RWPE2 (cell line): ENCODE results near the gene NOX5.

Source experiments
- ATAC-seq: fragments of 200-7000 bp; cut with Tn5 transposase; 3 replicates; pipeline ENCODE4 v1.9.1; 2021; ENCODE audit warnings: low read depth
- DNase-seq: peaks from one replicate; pipeline ENCODE4 v3.0.0-alpha.2; 2020; ENCODE audit warnings: low spot score
- H3K27ac ChIP-seq: fragments of 450-650 bp; 2 replicates; pipeline ENCODE4 v1.5.1; 2017; ENCODE audit warnings: mild to moderate bottlenecking; ENCODE audit not compliant: poor library complexity, severe bottlenecking
- H3K27me3 ChIP-seq: fragments of 250-450 bp; sonication (Bioruptor Pico); 2 replicates; pipeline ENCODE4 v1.5.1; 2021; ENCODE audit warnings: mild to moderate bottlenecking, moderate library complexity; ENCODE audit not compliant: insufficient read depth, poor library complexity, severe bottlenecking
- H3K36me3 ChIP-seq: fragments of 250-450 bp; sonication (Bioruptor Pico); 2 replicates; pipeline ENCODE4 v1.5.1; 2020; ENCODE audit warnings: low read depth, mild to moderate bottlenecking, moderate library complexity
- H3K4me1 ChIP-seq: fragments of 250-450 bp; sonication (Bioruptor Pico); 2 replicates; pipeline ENCODE4 v1.5.1; 2021; ENCODE audit warnings: mild to moderate bottlenecking, moderate library complexity; ENCODE audit not compliant: insufficient read depth, poor library complexity, severe bottlenecking
- H3K4me3 ChIP-seq: fragments of 250-450 bp; sonication (Bioruptor Pico); 2 replicates; pipeline ENCODE4 v1.5.1; 2021; ENCODE audit warnings: mild to moderate bottlenecking, moderate library complexity; ENCODE audit not compliant: severe bottlenecking
- H3K9me3 ChIP-seq: fragments of 250-450 bp; sonication (Bioruptor Pico); 2 replicates; pipeline ENCODE4 v1.5.1; 2021; ENCODE audit warnings: mild to moderate bottlenecking, moderate library complexity; ENCODE audit not compliant: severe bottlenecking
- CTCF ChIP-seq: fragments of 450-650 bp; IDR thresholded peaks from one replicate; pipeline ENCODE4 v1.5.1; 2017; ENCODE audit warnings: mild to moderate bottlenecking, moderate library complexity; ENCODE audit not compliant: poor library complexity, severe bottlenecking

NOX5 gene

DNA sequence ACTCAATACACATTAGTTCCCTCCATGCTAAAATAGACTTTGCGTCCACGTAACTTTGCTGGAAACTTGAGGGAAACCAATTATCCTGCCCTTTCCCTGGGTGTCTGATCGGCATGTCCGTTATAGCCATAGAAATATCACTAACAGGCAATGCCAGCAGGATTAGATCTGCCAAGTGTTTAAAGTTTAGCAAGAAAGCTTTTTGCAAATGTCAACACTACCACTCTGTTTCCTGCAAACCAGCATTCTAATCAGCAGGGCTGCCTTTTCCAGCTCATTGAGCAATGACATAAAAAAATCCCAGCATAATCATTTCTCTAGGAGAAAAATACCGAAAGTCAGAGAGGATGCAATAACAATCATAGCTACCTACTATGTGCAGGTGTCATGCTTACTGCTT is 60.9 kb downstream of the NOX5 start:
- no peaks in the 10 kb centered on the region for H3K36me3 ChIP-seq
- H3K27me3 ChIP-seq, result no peaks in the 10 kb centered on the region
- no peaks in the 10 kb centered on the region for H3K4me1 ChIP-seq
- no peak overlapping the region for H3K27ac ChIP-seq
- no peak overlapping the region for H3K4me3 ChIP-seq
- ATAC-seq (no peak), DNase-seq (peak; percentile 6)
- no peaks in the 10 kb centered on the region for H3K9me3 ChIP-seq
- TF ChIP-seq CTCF, result no peak

DNA sequence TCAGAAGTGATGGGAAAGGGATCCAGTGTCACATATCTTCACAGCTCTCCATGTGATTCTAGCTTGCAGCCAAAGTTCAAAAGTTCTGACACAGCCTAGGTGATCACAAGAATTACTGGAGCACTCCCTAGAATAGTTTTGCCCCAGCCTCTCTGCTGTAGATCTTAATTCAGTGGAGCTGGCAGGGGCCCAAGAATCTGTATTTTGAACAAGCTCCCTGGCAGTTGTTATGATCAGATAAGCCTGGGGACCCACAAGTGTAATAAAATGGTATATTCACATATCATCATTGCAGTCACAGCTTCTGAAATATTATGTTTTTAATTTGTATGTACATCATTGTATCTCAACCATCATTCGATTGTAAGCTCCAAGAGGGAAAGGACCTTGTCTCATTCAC is 62.3 kb downstream of the NOX5 start:
- peak; percentile 19 for DNase-seq
- no peaks in the 10 kb centered on the region for H3K27me3 ChIP-seq
- no peaks in the 10 kb centered on the region for H3K36me3 ChIP-seq
- no peak for TF ChIP-seq CTCF
- no peaks in the 10 kb centered on the region for H3K4me1 ChIP-seq
- no peaks in the 10 kb centered on the region for H3K9me3 ChIP-seq
- no peak overlapping the region for H3K4me3 ChIP-seq
- no peak for ATAC-seq
- no peak overlapping the region for H3K27ac ChIP-seq

DNA sequence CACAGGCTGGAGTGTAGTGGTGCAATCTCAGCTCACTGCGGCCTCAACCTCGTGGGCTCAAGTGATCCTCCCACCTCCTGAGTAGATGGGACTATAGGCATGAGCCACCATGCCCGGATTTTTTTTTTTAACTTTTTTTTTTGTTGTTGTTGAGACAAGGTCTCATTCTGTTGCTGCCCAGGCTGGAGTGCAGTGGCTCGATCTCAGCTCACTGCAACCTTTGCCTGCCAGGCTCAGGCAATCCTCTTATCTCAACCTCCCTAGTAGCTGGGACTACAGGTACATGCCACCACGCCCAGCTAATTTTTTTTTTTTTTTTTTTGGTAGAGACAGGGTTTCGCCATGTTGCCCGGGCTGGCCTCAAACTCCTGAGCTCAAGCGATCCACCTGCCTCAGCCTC is 64.1 kb downstream of the NOX5 start:
- Histone ChIP-seq H3K27ac (no peak overlapping the region), H3K4me1 (peaks cover 7% of the 10 kb centered on the region), H3K36me3 (no peaks in the 10 kb centered on the region), H3K4me3 (no peak overlapping the region), H3K27me3 (no peaks in the 10 kb centered on the region), H3K9me3 (no peaks in the 10 kb centered on the region)
- no peak for TF ChIP-seq CTCF
- DNase-seq, result no peak
- ATAC-seq, result no peak

- peak; percentile 55; the same call in 2 of the 3 replicates for ATAC-seq
These were observed 66.1 kb downstream of the NOX5 start for GRCh38 chr15:69080295-69081248.

More at GRCh38 chr15:69080295-69081248, 66.1 kb downstream of the NOX5 start:
- Histone ChIP-seq H3K9me3 (no peaks in the 10 kb centered on the region), H3K4me1 (peaks cover 7% of the 10 kb centered on the region), H3K4me3 (no peak overlapping the region), H3K27me3 (no peaks in the 10 kb centered on the region), H3K27ac (no peak overlapping the region), H3K36me3 (no peaks in the 10 kb centered on the region)
- no peak for DNase-seq
- TF ChIP-seq CTCF, result no peak
